ENCODE measurements around the gene SERBP1.

GRCh38 chr1:67439277-67440029 is 9.3 kb upstream of the SERBP1 start:
- TF ChIP-seq TCF7L2 (IDR thresholded peaks at IDR 0.05; ENCODE audit: low read depth, low read length) (no peak), CTCF (IDR thresholded peaks at IDR 0.05) (no peak), POLR2AphosphoS5 (IDR thresholded peaks at IDR 0.05; ENCODE audit: low read depth, low read length) (no peak), REST (IDR thresholded peaks at IDR 0.05; ENCODE audit: insufficient read depth in 1 of 2, low read depth in 2 of 2, low read length in 1 of 2) (no peak)

All from Panc1 (cell line).